ENCODE results near the gene CTCFL. TPM values are rescaled to one million over a fixed set of nuclear protein-coding genes. Genes with fewer than 3 reads are reported as not detected.
A peak's percentile ranks its signal among the peaks of the same experiment; 100 is the strongest.

Gene CTCFL
- total and polyA plus RNA-seq, 7 donors: 0.36 TPM; not detected in 6

DNA sequence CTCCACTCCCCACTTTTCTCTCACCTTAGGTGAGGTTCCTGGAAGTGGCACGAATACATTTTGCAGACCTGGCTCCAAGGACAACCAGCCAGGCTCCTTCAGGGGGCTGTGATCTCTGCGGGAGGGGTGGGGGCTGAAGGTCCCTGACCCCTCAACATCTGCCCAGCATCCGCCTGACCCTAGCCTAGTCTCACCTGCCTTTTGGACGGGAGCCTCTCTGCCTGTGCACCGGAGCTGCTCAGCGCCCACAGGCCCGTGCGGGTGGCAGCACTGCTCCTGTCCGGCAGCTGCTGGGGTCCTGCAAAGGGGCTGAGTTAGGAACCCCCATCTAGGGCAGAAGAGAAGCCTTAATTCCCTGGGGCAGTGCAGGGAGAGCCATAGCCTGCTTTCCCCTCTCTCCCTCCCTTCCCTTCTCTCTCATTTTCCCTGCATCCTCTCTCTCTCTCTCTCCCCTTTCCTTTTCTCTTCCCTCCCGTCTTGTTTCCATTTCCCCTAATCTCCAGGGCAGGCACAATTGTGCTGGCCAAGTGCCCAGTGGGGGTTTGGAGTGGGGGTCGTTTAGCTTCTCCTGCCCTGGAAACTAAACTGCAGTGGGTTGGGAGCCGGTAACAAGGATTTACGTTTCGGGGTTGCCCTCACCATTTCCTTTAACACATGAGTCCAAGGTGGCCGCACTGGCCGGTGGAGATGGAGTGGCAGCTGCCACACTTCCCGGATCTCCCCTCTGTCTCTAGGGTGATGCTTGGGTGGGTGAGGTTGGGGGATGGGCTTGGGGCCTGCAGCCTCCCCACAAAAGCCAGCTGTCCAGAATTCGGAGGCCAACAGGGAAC, 54.1 kb downstream of the CTCFL start:
- peak overlapping the region; percentile 73 to 86 (median 83) for H3K27ac ChIP-seq
- peaks cover 0 to 68% (median 52%) of the 10 kb centered on the region in 4 donors for H3K4me1 ChIP-seq
- no peak overlapping the region for H3K4me3 ChIP-seq

GRCh38 chr20:57470212-57470522, 54.8 kb downstream of the CTCFL start:
- intact Hi-C loops (cut with DNase I): no loop called here
- Histone ChIP-seq H3K36me3 (no peaks in the 10 kb centered on the region), H3K9me3 (no peaks in the 10 kb centered on the region), H3K27ac (peak overlapping the region; percentile 73 to 86 (median 83)), H3K4me1 (peaks cover 0 to 67% (median 49%) of the 10 kb centered on the region in 4 donors), H3K27me3 (no peaks in the 10 kb centered on the region), H3K4me3 (no peak overlapping the region)
- TF ChIP-seq, protein P1, sequence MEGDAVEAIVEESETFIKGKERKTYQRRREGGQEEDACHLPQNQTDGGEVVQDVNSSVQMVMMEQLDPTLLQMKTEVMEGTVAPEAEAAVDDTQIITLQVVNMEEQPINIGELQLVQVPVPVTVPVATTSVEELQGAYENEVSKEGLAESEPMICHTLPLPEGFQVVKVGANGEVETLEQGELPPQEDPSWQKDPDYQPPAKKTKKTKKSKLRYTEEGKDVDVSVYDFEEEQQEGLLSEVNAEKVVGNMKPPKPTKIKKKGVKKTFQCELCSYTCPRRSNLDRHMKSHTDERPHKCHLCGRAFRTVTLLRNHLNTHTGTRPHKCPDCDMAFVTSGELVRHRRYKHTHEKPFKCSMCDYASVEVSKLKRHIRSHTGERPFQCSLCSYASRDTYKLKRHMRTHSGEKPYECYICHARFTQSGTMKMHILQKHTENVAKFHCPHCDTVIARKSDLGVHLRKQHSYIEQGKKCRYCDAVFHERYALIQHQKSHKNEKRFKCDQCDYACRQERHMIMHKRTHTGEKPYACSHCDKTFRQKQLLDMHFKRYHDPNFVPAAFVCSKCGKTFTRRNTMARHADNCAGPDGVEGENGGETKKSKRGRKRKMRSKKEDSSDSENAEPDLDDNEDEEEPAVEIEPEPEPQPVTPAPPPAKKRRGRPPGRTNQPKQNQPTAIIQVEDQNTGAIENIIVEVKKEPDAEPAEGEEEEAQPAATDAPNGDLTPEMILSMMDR (IDR thresholded peaks at IDR 0.05): no peak
- TF ChIP-seq EP300 (IDR thresholded peaks at IDR 0.05) (no peak), POLR2A (IDR thresholded peaks at IDR 0.05) (no peak), POLR2AphosphoS5 (IDR thresholded peaks at IDR 0.05) (no peak)
- WGBS, 2 donors: 21 to 71% methylated on average over 9 of the region's 9 CpGs
- peak; percentile 56 for DNase-seq

More for the DNA sequence above, 54.1 kb downstream of the CTCFL start:
- WGBS, 2 donors: 79 to 82% methylated on average over 18 of the region's 18 CpGs
- peak; percentile 63 for DNase-seq
- Histone ChIP-seq H3K36me3 (no peaks in the 10 kb centered on the region), H3K27me3 (no peaks in the 10 kb centered on the region), H3K9me3 (no peaks in the 10 kb centered on the region)
- intact Hi-C loops (cut with DNase I): no loop called here
- TF ChIP-seq, protein P1 (IDR thresholded peaks at IDR 0.05): no peak
- no peak for TF ChIP-seq POLR2AphosphoS5 (IDR thresholded peaks at IDR 0.05)
- no peak for TF ChIP-seq EP300 (IDR thresholded peaks at IDR 0.05)
- no peak for TF ChIP-seq POLR2A (IDR thresholded peaks at IDR 0.05)

GRCh38 chr20:57469418-57470211, 55.3 kb downstream of the CTCFL start:
- Histone ChIP-seq H3K36me3 (no peaks in the 10 kb centered on the region), H3K27ac (peak overlapping the region; percentile 73 to 86 (median 83)), H3K4me3 (no peak overlapping the region), H3K9me3 (no peaks in the 10 kb centered on the region), H3K27me3 (no peaks in the 10 kb centered on the region), H3K4me1 (peaks cover 0 to 64% (median 49%) of the 10 kb centered on the region in 4 donors)
- TF ChIP-seq POLR2A (IDR thresholded peaks at IDR 0.05) (no peak), POLR2AphosphoS5 (IDR thresholded peaks at IDR 0.05) (peak; percentile 81 to 92 (median 90)), EP300 (IDR thresholded peaks at IDR 0.05) (peak; percentile 85 to 98 (median 92))
- TF ChIP-seq, protein P1 (IDR thresholded peaks at IDR 0.05): no peak
- peak; percentile 86 for DNase-seq
- WGBS, 2 donors: 62 to 68% methylated on average over 17 of the region's 17 CpGs
- intact Hi-C loops (cut with DNase I): loop anchor here (2.0 kb wide), 1 partner anchor 29 kb away; no protein-coding TSS in a partner anchor

DNA sequence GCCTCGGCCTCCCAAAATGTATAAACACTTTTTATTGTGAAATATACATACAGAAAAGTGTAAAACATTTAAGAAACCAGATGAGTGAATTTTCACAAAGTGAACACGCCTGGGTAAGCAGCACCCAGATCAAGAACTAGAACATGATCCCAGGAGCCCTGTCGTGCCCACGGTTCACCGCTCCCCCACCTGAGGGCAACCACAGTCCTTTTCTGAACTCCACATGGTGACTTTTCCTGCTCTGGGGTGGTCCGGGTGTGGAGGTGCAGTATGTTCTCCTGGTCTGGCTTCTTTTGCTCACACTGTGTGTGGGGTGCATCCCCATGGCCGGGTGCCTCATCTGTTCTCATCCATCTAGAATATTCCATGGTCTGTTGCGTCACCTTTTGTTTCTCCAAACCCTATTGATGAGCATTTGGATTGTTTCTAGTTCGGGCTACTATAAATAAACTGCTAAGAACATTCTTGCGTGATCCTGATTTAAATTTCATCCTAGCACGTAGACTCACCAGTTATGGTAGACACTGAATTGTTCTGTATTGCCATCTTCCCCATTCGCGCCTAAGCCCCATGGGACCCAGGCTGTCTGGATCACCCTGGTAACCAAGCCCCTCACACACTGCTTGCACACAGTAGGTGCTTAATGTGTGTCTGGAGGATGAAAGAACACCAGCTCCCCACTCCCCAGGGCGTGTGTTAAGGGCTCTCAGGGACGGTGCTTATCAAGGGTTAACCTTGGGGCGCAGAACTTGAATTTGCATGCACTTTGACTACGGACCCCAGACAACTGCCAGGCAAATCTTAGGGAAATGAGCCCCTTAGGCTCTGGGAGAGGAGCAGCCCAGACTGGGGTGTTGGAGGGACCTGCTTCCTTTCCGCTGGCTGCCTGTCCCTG, 56.2 kb downstream of the CTCFL start:
- intact Hi-C loops (cut with DNase I): loop anchor here (2.0 kb wide), 1 partner anchor 28 kb away; no protein-coding TSS in a partner anchor
- no peaks in the 10 kb centered on the region for H3K9me3 ChIP-seq
- 79 to 84% methylated on average over 18 of the region's 18 CpGs for WGBS, 2 donors
- H3K36me3 ChIP-seq: no peaks in the 10 kb centered on the region
- H3K27me3 ChIP-seq: no peaks in the 10 kb centered on the region
- peaks cover 0 to 65% (median 53%) of the 10 kb centered on the region in 4 donors for H3K4me1 ChIP-seq
- peak; percentile 56 for DNase-seq
- TF ChIP-seq, protein P1 (IDR thresholded peaks at IDR 0.05): no peak
- TF ChIP-seq POLR2AphosphoS5 (IDR thresholded peaks at IDR 0.05) (no peak), POLR2A (IDR thresholded peaks at IDR 0.05) (no peak), EP300 (IDR thresholded peaks at IDR 0.05) (no peak)
- H3K4me3 ChIP-seq: no peak overlapping the region
- H3K27ac ChIP-seq: peak overlapping the region; percentile 73 to 86 (median 83)

All from sigmoid colon (tissue), 7 donors.